Middle frontal gyrus (tissue), 1 donor: ENCODE results near the gene MROH9.
"Not testable (repeated sequence)": the region's sequence is repeated elsewhere in the genome, so short reads cannot be mapped to it uniquely, and the experiment has no call there.

Source experiments
- DNase-seq: peaks from one replicate; pipeline ENCODE4 v3.0.0-alpha.2; 2015; ENCODE audit warnings: low spot score; ENCODE audit errors: extremely low spot score

MROH9 gene

GRCh38 chr1:170935231-170935630 is at the start of gene MROH9:
TSS of gene MROH9 (plus strand) at chr1:170935534. CDS start at chr1:170945557, 10,023 bp downstream.
- DNase-seq: no peak

GRCh38 chr1:170885551-170885950 is 49.8 kb upstream of the MROH9 start:
- DNase-seq: no peak

- DNase-seq: no peak
Observed at GRCh38 chr1:170886460-170886859, 48.9 kb upstream of the MROH9 start.

GRCh38 chr1:170887726-170888125 is 47.6 kb upstream of the MROH9 start:
- DNase-seq: no peak

GRCh38 chr1:170891872-170892271 is 43.5 kb upstream of the MROH9 start:
- no peak for DNase-seq

- no peak for DNase-seq
Observed at GRCh38 chr1:170893655-170894297, 41.6 kb upstream of the MROH9 start.

- no peak for DNase-seq
Observed at GRCh38 chr1:170903961-170904360, 31.4 kb upstream of the MROH9 start.

- no peak for DNase-seq
Observed at GRCh38 chr1:170908942-170909341, 26.4 kb upstream of the MROH9 start.

- no peak for DNase-seq
Observed at GRCh38 chr1:170910273-170910672, 25.1 kb upstream of the MROH9 start.

GRCh38 chr1:170917373-170917772 is 18.0 kb upstream of the MROH9 start:
- no peak for DNase-seq

- DNase-seq: not testable (repeated sequence)
Observed at GRCh38 chr1:170924656-170925055, 10.7 kb upstream of the MROH9 start.

- DNase-seq: no peak
Observed at GRCh38 chr1:170927955-170928840, 7.1 kb upstream of the MROH9 start.

- no peak for DNase-seq
Observed at GRCh38 chr1:170929412-170929834, 5.9 kb upstream of the MROH9 start.

- DNase-seq: peak; percentile 57
Observed at GRCh38 chr1:170929835-170930554, 5.3 kb upstream of the MROH9 start.

- DNase-seq: no peak
Observed at GRCh38 chr1:170931650-170932049, 3.7 kb upstream of the MROH9 start.

GRCh38 chr1:170932236-170932635 is 3.1 kb upstream of the MROH9 start:
- DNase-seq: no peak

- DNase-seq: no peak
Observed at GRCh38 chr1:170938281-170938680, 2.9 kb downstream of the MROH9 start.

GRCh38 chr1:170939476-170939875 is 4.1 kb downstream of the MROH9 start:
- no peak for DNase-seq

- DNase-seq: not testable (repeated sequence)
Observed at GRCh38 chr1:170951744-170952143, 16.4 kb downstream of the MROH9 start.

- no peak for DNase-seq
Observed at GRCh38 chr1:170959385-170959784, 24.1 kb downstream of the MROH9 start.

- no peak for DNase-seq
Observed at GRCh38 chr1:170964506-170964905, 29.2 kb downstream of the MROH9 start.
